Loucy (cell line): ENCODE results near the gene TUBB4B.
"Not testable (repeated sequence)": the region's sequence is repeated elsewhere in the genome, so short reads cannot be mapped to it uniquely, and the experiment has no call there.

Experiments used
- H2AFZ ChIP-seq: fragments of 200-600 bp; sonication (generic); 2 replicates; pipeline ENCODE4 v1.6.0; 2016; ENCODE audit warnings: antibody characterized with exemption, mild to moderate bottlenecking, low read length, moderate library complexity
- H3F3A ChIP-seq: fragments of 200-600 bp; 2 replicates; pipeline ENCODE4 v1.6.0; 2016; ENCODE audit warnings: antibody characterized with exemption, low read depth, mild to moderate bottlenecking
- H3K27me3 ChIP-seq: fragments of 200-600 bp; sonication (generic); 2 replicates; pipeline ENCODE4 v1.6.1; 2014; ENCODE audit warnings: low read length, mild to moderate bottlenecking; ENCODE audit not compliant: insufficient read depth, poor library complexity, severe bottlenecking
- H3K36me3 ChIP-seq: fragments of 200-600 bp; sonication (generic); 2 replicates; pipeline ENCODE4 v1.6.1; 2016; ENCODE audit warnings: low read length; ENCODE audit not compliant: insufficient read depth
- H3K4me1 ChIP-seq: fragments of 200-600 bp; sonication (generic); 2 replicates; pipeline ENCODE4 v1.5.1; 2014; ENCODE audit warnings: low read length, mild to moderate bottlenecking; ENCODE audit not compliant: insufficient read depth, poor library complexity, severe bottlenecking
- H3K4me2 ChIP-seq: fragments of 200-600 bp; sonication (generic); 2 replicates; pipeline ENCODE4 v1.6.0; 2014; ENCODE audit warnings: antibody characterized with exemption, low read length, low read depth, mild to moderate bottlenecking; ENCODE audit not compliant: poor library complexity, severe bottlenecking
- H3K4me3 ChIP-seq: fragments of 200-600 bp; sonication (generic); 2 replicates; pipeline ENCODE4 v1.5.1; 2014; ENCODE audit warnings: low read length, mild to moderate bottlenecking, mixed read lengths; ENCODE audit not compliant: poor library complexity, severe bottlenecking
- H3K79me2 ChIP-seq: fragments of 200-600 bp; sonication (generic); 2 replicates; pipeline ENCODE4 v1.6.1; 2014; ENCODE audit warnings: low read length; ENCODE audit not compliant: insufficient read depth
- H3K9ac ChIP-seq: fragments of 200-600 bp; sonication (generic); 2 replicates; pipeline ENCODE4 v1.6.0; 2014; ENCODE audit warnings: mild to moderate bottlenecking, low read depth, low read length, moderate library complexity; ENCODE audit not compliant: poor library complexity, severe bottlenecking
- H3K9me2 ChIP-seq: fragments of 200-600 bp; sonication (generic); replicated peaks from 2 replicates; pipeline ENCODE4 v1.6.1; 2016; ENCODE audit warnings: low read depth, low read length, mixed read lengths
- H3K9me3 ChIP-seq: fragments of 200-600 bp; sonication (generic); 2 replicates; pipeline ENCODE4 v1.6.1; 2014; ENCODE audit warnings: mild to moderate bottlenecking, antibody characterized with exemption, low read length, low read depth; ENCODE audit not compliant: insufficient read depth
- H4K20me1 ChIP-seq: fragments of 200-600 bp; sonication (generic); 2 replicates; pipeline ENCODE4 v1.6.0; 2014; ENCODE audit warnings: antibody characterized with exemption, low read length, mild to moderate bottlenecking; ENCODE audit not compliant: insufficient read depth, poor library complexity, severe bottlenecking
- CTCF ChIP-seq: fragments of 200-600 bp; sonication (generic); conservative IDR thresholded peaks from 2 replicates; pipeline ENCODE4 v1.5.1; 2014; ENCODE audit warnings: mild to moderate bottlenecking, antibody characterized with exemption, low read length
- EZH2phosphoT487 ChIP-seq: fragments of 200-600 bp; IDR thresholded peaks from 2 replicates; pipeline ENCODE4 v1.6.1; 2018; ENCODE audit warnings: antibody characterized with exemption, mild to moderate bottlenecking, moderate library complexity, borderline replicate concordance

Gene TUBB4B

GRCh38 chr9:137256362-137256761, 15.3 kb downstream of the TUBB4B start:
- H3K9ac ChIP-seq = peak overlapping the region; percentile 88
- no peaks in the 10 kb centered on the region for H3K9me3 ChIP-seq
- H2AFZ ChIP-seq = no peak overlapping the region
- no peaks in the 10 kb centered on the region for H3K36me3 ChIP-seq
- peak overlapping the region; percentile 78 for H3K4me2 ChIP-seq
- TF ChIP-seq EZH2phosphoT487 (no peak), CTCF (no peak)
- H3K9me2 ChIP-seq = no peaks in the 10 kb centered on the region
- H4K20me1 ChIP-seq = peaks cover 18% of the 10 kb centered on the region
- peaks cover 4% of the 10 kb centered on the region for H3K27me3 ChIP-seq
- peaks cover 34% of the 10 kb centered on the region for H3K4me1 ChIP-seq
- H3K4me3 ChIP-seq = peak overlapping the region; percentile 91
- peaks cover 40% of the 10 kb centered on the region for H3K79me2 ChIP-seq
- H3F3A ChIP-seq = no peaks in the 10 kb centered on the region

DNA sequence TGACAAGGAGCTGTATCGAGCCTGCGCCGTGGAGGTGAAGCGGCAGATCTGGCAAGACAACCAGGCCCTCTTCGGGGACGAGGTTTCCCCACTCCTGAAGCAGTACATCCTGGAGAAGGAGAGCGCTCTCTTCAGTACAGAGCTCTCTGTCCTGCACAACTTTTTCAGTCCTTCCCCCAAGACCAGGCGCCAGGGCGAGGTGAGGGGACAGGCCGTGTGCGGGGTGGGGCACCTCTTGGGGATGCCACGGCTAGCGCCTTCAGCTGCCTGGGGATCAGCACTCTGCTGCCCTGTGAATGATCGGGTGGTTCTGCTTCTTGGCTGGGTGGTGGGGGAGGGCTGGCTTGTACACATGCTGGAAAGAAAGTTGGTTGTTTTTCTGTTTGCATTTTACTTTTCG, 15.8 kb downstream of the TUBB4B start:
- peaks cover 34% of the 10 kb centered on the region for H3K4me1 ChIP-seq
- H3K27me3 ChIP-seq = peaks cover 4% of the 10 kb centered on the region
- H3F3A ChIP-seq = no peaks in the 10 kb centered on the region
- peak overlapping the region; percentile 88 for H3K9ac ChIP-seq
- peak overlapping the region; percentile 78 for H3K4me2 ChIP-seq
- no peaks in the 10 kb centered on the region for H3K9me3 ChIP-seq
- peaks cover 40% of the 10 kb centered on the region for H3K79me2 ChIP-seq
- H3K4me3 ChIP-seq = peak overlapping the region; percentile 91
- TF ChIP-seq CTCF (no peak), EZH2phosphoT487 (no peak)
- H4K20me1 ChIP-seq = peaks cover 18% of the 10 kb centered on the region
- H3K9me2 ChIP-seq = no peaks in the 10 kb centered on the region
- no peak overlapping the region for H2AFZ ChIP-seq
- no peaks in the 10 kb centered on the region for H3K36me3 ChIP-seq

DNA sequence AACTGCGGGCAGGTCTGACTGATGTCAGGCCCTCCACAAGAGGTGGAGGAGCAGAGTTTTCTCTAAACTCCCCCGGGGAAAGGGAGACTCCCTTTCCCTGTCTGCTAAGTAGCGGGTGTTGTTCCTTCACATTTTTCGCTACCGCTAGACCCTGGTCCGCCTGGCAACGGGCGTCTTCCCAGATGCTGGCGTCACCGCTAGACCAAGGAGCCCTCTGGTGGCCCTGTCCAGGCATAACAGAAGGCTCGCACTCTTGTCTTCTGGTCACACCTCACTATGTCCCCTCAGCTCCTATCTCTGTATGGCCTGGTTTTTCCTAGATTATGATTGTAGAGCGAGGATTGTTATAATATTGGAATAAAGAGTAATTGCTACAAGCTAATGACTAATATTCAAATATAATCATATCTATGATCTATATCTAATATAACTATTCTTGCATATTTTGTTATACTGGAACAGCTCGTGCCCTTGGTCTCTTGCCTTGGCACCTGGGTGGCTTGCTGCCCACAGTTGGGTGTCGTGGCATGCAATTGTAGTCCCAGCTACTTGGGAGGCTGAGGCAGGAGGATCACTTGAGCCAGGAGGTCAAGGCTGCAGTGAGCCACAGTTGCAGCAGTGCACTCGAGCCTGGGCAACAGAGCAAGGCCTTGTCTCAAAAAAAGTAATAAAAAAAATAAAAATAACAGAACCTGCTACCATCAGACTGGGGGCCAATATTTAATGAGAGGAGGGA, 21.3 kb downstream of the TUBB4B start:
- H3K79me2 ChIP-seq, H4K20me1 ChIP-seq, H3K4me1 ChIP-seq, H3K27me3 ChIP-seq, H3K9me3 ChIP-seq, H3K9ac ChIP-seq, H2AFZ ChIP-seq, H3K9me2 ChIP-seq, H3K4me2 ChIP-seq, H3K36me3 ChIP-seq, H3F3A ChIP-seq, H3K4me3 ChIP-seq: not testable (repeated sequence)
- peak; percentile 40 for TF ChIP-seq CTCF
